B cell (primary cell): ENCODE data around the gene THSD7B. TPM values are rescaled to one million over a fixed set of nuclear protein-coding genes. Genes with fewer than 3 reads are reported as not detected.

Experiments
- ATAC-seq: fragments of 200-7000 bp; cut with Tn5 transposase; one replicate; pipeline ENCODE4 v1.10.0; 2021; ENCODE audit warnings: low read depth, mild to moderate bottlenecking, moderate number of reproducible peaks, moderate library complexity
- CTCF ChIA-PET: fragments of 350-600 bp; sonication (Branson Sonifier 250); formaldehyde crosslinking; loops from one replicate; lab custom pipeline; 2021; ENCODE audit warnings: antibody characterized with exemption, inconsistent platforms; lab: Charles Lee
- POLR2A ChIA-PET: fragments of 350-600 bp; sonication (Branson Sonifier 250); formaldehyde crosslinking; loops from one replicate; lab custom pipeline; 2021; ENCODE audit warnings: antibody characterized with exemption; lab: Charles Lee
- DNase-seq: peaks from one replicate; pipeline ENCODE4 v3.0.0; 2013
- H2AFZ ChIP-seq: 2 replicates; pipeline ENCODE4 v1.6.1; 2012; ENCODE audit warnings: mild to moderate bottlenecking, low read depth, low read length; ENCODE audit not compliant: insufficient read depth, poor library complexity, severe bottlenecking
- H3K27ac ChIP-seq, 2 donors: 1 replicate in 1 of 2; 2 replicates in 1 of 2; pipeline ENCODE4 v1.5.1; 2012 to 2013; ENCODE audit warnings: low read length in 2 of 2, mild to moderate bottlenecking in 2 of 2, moderate library complexity in 1 of 2
- H3K27me3 ChIP-seq, 4 experiments: fragments of 200-600 bp in 1 of 4; sonication (generic) in 1 of 4; replicated peaks in 1 of 4; 1 replicate in 2 of 4; 2 replicates in 2 of 4; pipeline versions ENCODE4 v1.6.1 to v1.7.0; 2013 to 2016; ENCODE audit warnings: low read length in 3 of 4, mild to moderate bottlenecking in 2 of 4, mixed read lengths in 1 of 4, moderate library complexity in 1 of 4; ENCODE audit not compliant: insufficient read depth in 4 of 4, control insufficient read depth in 3 of 4; ENCODE audit errors: control extremely low read depth in 1 of 4
- H3K36me3 ChIP-seq, 2 experiments: replicated peaks in 1 of 2; 1 replicate in 1 of 2; 2 replicates in 1 of 2; pipeline versions ENCODE4 v1.6.1 to v1.7.1; 2013; ENCODE audit warnings: low read length in 1 of 2; ENCODE audit not compliant: insufficient read depth in 2 of 2, control insufficient read depth in 1 of 2; ENCODE audit errors: control extremely low read depth in 1 of 2, extremely low read depth in 1 of 2
- H3K4me1 ChIP-seq, 2 donors: fragments of 200-600 bp in 1 of 2; sonication (generic) in 1 of 2; 1 replicate in 1 of 2; 2 replicates in 1 of 2; pipeline versions ENCODE4 v1.5.1 to v1.6.1; 2013 to 2017; ENCODE audit warnings: low read length in 2 of 2; ENCODE audit not compliant: control insufficient read depth in 2 of 2, insufficient read depth in 2 of 2
- H3K4me2 ChIP-seq: replicated peaks from 2 replicates; pipeline ENCODE3; 2012; ENCODE audit warnings: mild to moderate bottlenecking, low read depth, low read length; ENCODE audit not compliant: poor library complexity, severe bottlenecking
- H3K4me3 ChIP-seq, 5 experiments: fragments of 200-600 bp in 1 of 5; sonication (generic) in 1 of 5; 1 replicate in 3 of 5; 2 replicates in 2 of 5; pipeline versions ENCODE4 v1.5.1 to v1.7.0; 2011 to 2016; ENCODE audit warnings: low read length in 4 of 5, mild to moderate bottlenecking in 4 of 5, low read depth in 2 of 5, control low read depth in 1 of 5, moderate library complexity in 1 of 5; ENCODE audit not compliant: insufficient read depth in 1 of 5; ENCODE audit errors: control extremely low read depth in 1 of 5, extremely low read depth in 1 of 5
- H3K79me2 ChIP-seq: fragments of 200-600 bp; sonication (generic); one replicate; pipeline ENCODE4 v1.6.0; 2016; ENCODE audit warnings: low read length; ENCODE audit not compliant: control insufficient read depth, insufficient read depth
- H3K9ac ChIP-seq: fragments of 200-600 bp; sonication (generic); 2 replicates; pipeline ENCODE4 v1.6.1; 2017; ENCODE audit warnings: mild to moderate bottlenecking, low read length, moderate library complexity
- H3K9me3 ChIP-seq, 3 donors: one replicate each; pipeline versions ENCODE4 v1.6.1 to v1.7.1; 2013; ENCODE audit warnings: low read length in 2 of 3; ENCODE audit not compliant: control insufficient read depth in 2 of 3, insufficient read depth in 1 of 3; ENCODE audit errors: control extremely low read depth in 1 of 3
- H4K20me1 ChIP-seq: 2 replicates; pipeline ENCODE4 v1.6.0; 2012; ENCODE audit warnings: mild to moderate bottlenecking, low read length; ENCODE audit not compliant: insufficient read depth, control insufficient read depth, poor library complexity, severe bottlenecking
- H3K27ac Mint-ChIP-seq: one replicate; pipeline ENCODE4 v1.8.0; 2021; ENCODE audit warnings: mixed read lengths
- H3K27me3 Mint-ChIP-seq: one replicate; pipeline ENCODE4 v1.8.0; 2021; ENCODE audit warnings: mixed read lengths
- H3K4me1 Mint-ChIP-seq: one replicate; pipeline ENCODE4 v1.8.0; 2021; ENCODE audit warnings: mixed read lengths
- H3K4me3 Mint-ChIP-seq: one replicate; pipeline ENCODE4 v1.8.0; 2021; ENCODE audit warnings: mixed read lengths
- H3K9me3 Mint-ChIP-seq: one replicate; pipeline ENCODE4 v1.8.0; 2022; ENCODE audit warnings: mixed read lengths; ENCODE audit not compliant: insufficient read depth
- EZH2 ChIP-seq: IDR thresholded peaks from 2 replicates; pipeline ENCODE4 v1.6.1; 2012; ENCODE audit warnings: borderline replicate concordance, low read depth, mild to moderate bottlenecking, moderate library complexity, low read length; ENCODE audit not compliant: insufficient read depth, poor library complexity, severe bottlenecking
- WGBS: methylation state at CpG from one replicate; pipeline ENCODE4 v1.1.5; 2013; ENCODE audit warnings: missing lambda C conversion rate; ENCODE audit not compliant: insufficient coverage; 5-methylcytosine and 5-hydroxymethylcytosine counted together
- intact Hi-C: fragments of 100-400 bp; cut with micrococcal nuclease; formaldehyde crosslinking; loops from one replicate; pipeline ENCODE4 v1.10.0; 2022
- polyA plus RNA-seq: library from polyadenylated mRNA; depleted of rRNA; stranded (reverse); fragments of >200 nt; gene quantifications from 2 replicates; pipeline ENCODE4 v1.2.3, GENCODE V29; 2012
- total RNA-seq, 2 donors: library from RNA; stranded (reverse); fragments of 120-200 nt in 1 of 2; gene quantifications; 1 replicate in 1 of 2; 2 replicates in 1 of 2; pipeline versions ENCODE4 v1.2.3 to v1.2.4, GENCODE V29; 2013 to 2022
- TF ChIP-seq, protein P1 (sequence below): fragments of 200-600 bp; IDR thresholded peaks from one replicate; pipeline ENCODE4 v1.8.0; 2022; ENCODE audit warnings: antibody characterized with exemption, mild to moderate bottlenecking

The THSD7B gene
- total and polyA plus RNA-seq, 2 donors (not counting 1 experiment from before 2014, with no cell fraction given): 0.76 TPM; not detected in 1

DNA sequence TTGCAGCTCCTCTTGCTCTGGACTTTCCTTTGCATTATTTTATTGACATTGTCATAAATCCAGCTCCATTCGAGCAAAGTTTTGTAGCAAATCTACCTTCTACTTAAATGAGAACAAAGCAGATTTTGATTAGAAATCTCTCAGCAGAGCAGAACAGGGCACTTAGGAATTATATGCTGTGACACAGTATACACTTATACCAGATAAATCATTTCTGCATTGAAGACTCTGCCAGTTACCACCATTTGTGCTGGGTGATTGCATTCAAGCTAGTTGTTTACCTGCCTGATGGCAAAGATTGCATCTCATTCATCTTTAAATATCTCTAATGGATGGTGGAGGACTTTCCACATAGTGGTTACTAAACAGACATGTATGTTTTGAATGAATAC is 757.3 kb downstream of the THSD7B start:
- H3K9ac ChIP-seq: no peak overlapping the region
- Mint-ChIP-seq H3K4me1 (no peaks in the 10 kb centered on the region), H3K4me3 (no peak overlapping the region), H3K27me3 (no peaks in the 10 kb centered on the region), H3K9me3 (peaks cover 2% of the 10 kb centered on the region), H3K27ac (no peak overlapping the region)
- WGBS: no CpG with 5 or more reads among the region's 1 CpG
- H3K27ac ChIP-seq: no peak overlapping the region
- no peak for TF ChIP-seq EZH2
- TF ChIP-seq, protein P1, sequence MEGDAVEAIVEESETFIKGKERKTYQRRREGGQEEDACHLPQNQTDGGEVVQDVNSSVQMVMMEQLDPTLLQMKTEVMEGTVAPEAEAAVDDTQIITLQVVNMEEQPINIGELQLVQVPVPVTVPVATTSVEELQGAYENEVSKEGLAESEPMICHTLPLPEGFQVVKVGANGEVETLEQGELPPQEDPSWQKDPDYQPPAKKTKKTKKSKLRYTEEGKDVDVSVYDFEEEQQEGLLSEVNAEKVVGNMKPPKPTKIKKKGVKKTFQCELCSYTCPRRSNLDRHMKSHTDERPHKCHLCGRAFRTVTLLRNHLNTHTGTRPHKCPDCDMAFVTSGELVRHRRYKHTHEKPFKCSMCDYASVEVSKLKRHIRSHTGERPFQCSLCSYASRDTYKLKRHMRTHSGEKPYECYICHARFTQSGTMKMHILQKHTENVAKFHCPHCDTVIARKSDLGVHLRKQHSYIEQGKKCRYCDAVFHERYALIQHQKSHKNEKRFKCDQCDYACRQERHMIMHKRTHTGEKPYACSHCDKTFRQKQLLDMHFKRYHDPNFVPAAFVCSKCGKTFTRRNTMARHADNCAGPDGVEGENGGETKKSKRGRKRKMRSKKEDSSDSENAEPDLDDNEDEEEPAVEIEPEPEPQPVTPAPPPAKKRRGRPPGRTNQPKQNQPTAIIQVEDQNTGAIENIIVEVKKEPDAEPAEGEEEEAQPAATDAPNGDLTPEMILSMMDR: no peak
- H2AFZ ChIP-seq: no peak overlapping the region
- no peaks in the 10 kb centered on the region for H3K4me1 ChIP-seq
- H3K27me3 ChIP-seq: no peaks in the 10 kb centered on the region
- peaks cover 0 to 4% (median 0%) of the 10 kb centered on the region in 3 donors for H3K9me3 ChIP-seq
- intact Hi-C loops: no loop called here
- H3K4me2 ChIP-seq: no peak overlapping the region
- DNase-seq (no peak), ATAC-seq (no peak)
- no peak overlapping the region for H3K4me3 ChIP-seq
- no peaks in the 10 kb centered on the region for H3K36me3 ChIP-seq
- POLR2A ChIA-PET: no interaction called here
- CTCF ChIA-PET: no interaction called here
- no peaks in the 10 kb centered on the region for H4K20me1 ChIP-seq
- H3K79me2 ChIP-seq: no peaks in the 10 kb centered on the region

DNA sequence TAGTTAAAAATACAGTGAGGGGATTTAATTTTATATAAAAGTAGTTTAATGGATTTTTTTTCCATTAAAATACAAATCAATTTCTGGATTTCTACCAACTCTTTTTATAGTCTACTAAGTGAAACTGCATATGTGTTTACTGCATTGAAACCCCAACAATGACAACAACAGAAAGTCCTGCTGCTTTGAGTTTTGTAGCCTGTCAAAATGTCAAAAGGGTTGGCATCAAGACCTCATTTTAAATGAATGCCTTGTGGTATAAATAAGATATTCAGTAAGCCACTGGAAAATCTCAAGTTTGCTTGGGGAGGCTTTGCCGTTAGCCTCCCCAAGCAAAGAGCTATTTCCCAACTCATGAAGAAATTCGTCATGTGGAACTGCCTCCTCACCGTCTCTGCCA is 758.6 kb downstream of the THSD7B start:
- ChIA-PET CTCF (no interaction called here), POLR2A (no interaction called here)
- intact Hi-C loops: no loop called here
- 61% methylated on average over 3 of the region's 3 CpGs for WGBS
- Mint-ChIP-seq H3K9me3 (peaks cover 3% of the 10 kb centered on the region), H3K27me3 (no peaks in the 10 kb centered on the region), H3K27ac (no peak overlapping the region), H3K4me3 (no peak overlapping the region), H3K4me1 (no peaks in the 10 kb centered on the region)
- Histone ChIP-seq H2AFZ (no peak overlapping the region), H3K27ac (no peak overlapping the region), H3K9ac (no peak overlapping the region), H3K79me2 (no peaks in the 10 kb centered on the region), H3K4me2 (no peak overlapping the region), H3K36me3 (no peaks in the 10 kb centered on the region), H3K4me1 (no peaks in the 10 kb centered on the region), H3K27me3 (no peaks in the 10 kb centered on the region), H4K20me1 (no peaks in the 10 kb centered on the region), H3K9me3 (no peaks in the 10 kb centered on the region), H3K4me3 (no peak overlapping the region)
- TF ChIP-seq EZH2: no peak
- TF ChIP-seq, protein P1: no peak
- no peak for ATAC-seq
- DNase-seq: no peak
